AG10803 (cell line): ENCODE results near the gene ZEB1.
A peak's percentile ranks its signal among the peaks of the same experiment; 100 is the strongest.

Source experiments
- DNase-seq: peaks from one replicate; pipeline ENCODE4 v3.0.0; 2010; ENCODE audit warnings: low read depth
- H3K4me3 ChIP-seq: 2 replicates; pipeline ENCODE4 v1.5.1; 2011; ENCODE audit warnings: mild to moderate bottlenecking, low read length, control low read depth
- CTCF ChIP-seq: conservative IDR thresholded peaks from 2 replicates; pipeline ENCODE4 v1.5.1; 2011; ENCODE audit warnings: mild to moderate bottlenecking, low read length, control low read depth, inconsistent platforms

The ZEB1 gene

GRCh38 chr10:31468536-31468859 lies 149.5 kb downstream of the ZEB1 start:
- no peak for DNase-seq
- no peak overlapping the region for H3K4me3 ChIP-seq
- TF ChIP-seq CTCF: no peak

- no peak for TF ChIP-seq CTCF
- no peak overlapping the region for H3K4me3 ChIP-seq
- DNase-seq: no peak
Observed at GRCh38 chr10:31475519-31475918, 156.5 kb downstream of the ZEB1 start.

- no peak for TF ChIP-seq CTCF
- DNase-seq: no peak
- no peak overlapping the region for H3K4me3 ChIP-seq
Observed at GRCh38 chr10:31476088-31476487, 157.1 kb downstream of the ZEB1 start.

- TF ChIP-seq CTCF: no peak
- no peak for DNase-seq
Observed at GRCh38 chr10:31477584-31477983, 158.6 kb downstream of the ZEB1 start.

GRCh38 chr10:31479752-31480151 lies 160.7 kb downstream of the ZEB1 start:
- no peak for TF ChIP-seq CTCF
- DNase-seq: no peak
- no peak overlapping the region for H3K4me3 ChIP-seq

More at GRCh38 chr10:31477584-31477983, 158.6 kb downstream of the ZEB1 start:
- H3K4me3 ChIP-seq: no peak overlapping the region

- no peak overlapping the region for H3K4me3 ChIP-seq
- TF ChIP-seq CTCF: no peak
- no peak for DNase-seq
Observed at GRCh38 chr10:31483546-31483945, 164.5 kb downstream of the ZEB1 start.

- no peak overlapping the region for H3K4me3 ChIP-seq
- DNase-seq: peak; percentile 22
- TF ChIP-seq CTCF: no peak
Observed at GRCh38 chr10:31484431-31485135, 165.6 kb downstream of the ZEB1 start.
